ENCODE results near the gene ROBO2. TPM values are rescaled to one million over a fixed set of nuclear protein-coding genes. Genes with fewer than 3 reads are reported as not detected.

Gene ROBO2
- total and polyA plus RNA-seq, 2 experiments from 2014 or later, result 1.5 to 7.8 TPM

DNA sequence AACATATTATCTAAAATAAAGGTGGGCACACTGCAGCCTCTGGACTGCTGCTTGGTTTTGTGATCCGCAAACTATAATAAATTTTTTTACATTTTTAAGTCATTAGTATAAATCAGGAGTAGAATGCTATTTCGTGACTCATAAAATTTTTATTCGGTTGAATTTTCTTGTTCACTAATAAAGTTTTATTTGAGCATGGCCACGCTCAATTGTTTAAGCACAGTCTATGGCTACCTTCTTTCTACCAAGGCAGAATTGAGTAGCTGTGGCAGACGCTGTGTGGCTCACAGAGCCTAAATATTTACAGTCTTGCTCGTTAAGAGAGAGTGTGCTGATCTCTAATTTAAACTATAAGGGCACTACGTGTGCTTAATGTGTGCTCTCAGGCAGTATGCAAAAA is 28.9 kb downstream of the ROBO2 start (continued):
- no peak for TF ChIP-seq JUNB (IDR thresholded peaks at IDR 0.05; ENCODE audit: unreplicated experiment)
- no peak for TF ChIP-seq POLR2AphosphoS5 (IDR thresholded peaks at IDR 0.05; ENCODE audit: low read depth)
- no peak for TF ChIP-seq CREB1 (CRISPR knock-in tag; IDR thresholded peaks at IDR 0.05; ENCODE audit: low read depth)
- TF ChIP-seq, protein P1, sequence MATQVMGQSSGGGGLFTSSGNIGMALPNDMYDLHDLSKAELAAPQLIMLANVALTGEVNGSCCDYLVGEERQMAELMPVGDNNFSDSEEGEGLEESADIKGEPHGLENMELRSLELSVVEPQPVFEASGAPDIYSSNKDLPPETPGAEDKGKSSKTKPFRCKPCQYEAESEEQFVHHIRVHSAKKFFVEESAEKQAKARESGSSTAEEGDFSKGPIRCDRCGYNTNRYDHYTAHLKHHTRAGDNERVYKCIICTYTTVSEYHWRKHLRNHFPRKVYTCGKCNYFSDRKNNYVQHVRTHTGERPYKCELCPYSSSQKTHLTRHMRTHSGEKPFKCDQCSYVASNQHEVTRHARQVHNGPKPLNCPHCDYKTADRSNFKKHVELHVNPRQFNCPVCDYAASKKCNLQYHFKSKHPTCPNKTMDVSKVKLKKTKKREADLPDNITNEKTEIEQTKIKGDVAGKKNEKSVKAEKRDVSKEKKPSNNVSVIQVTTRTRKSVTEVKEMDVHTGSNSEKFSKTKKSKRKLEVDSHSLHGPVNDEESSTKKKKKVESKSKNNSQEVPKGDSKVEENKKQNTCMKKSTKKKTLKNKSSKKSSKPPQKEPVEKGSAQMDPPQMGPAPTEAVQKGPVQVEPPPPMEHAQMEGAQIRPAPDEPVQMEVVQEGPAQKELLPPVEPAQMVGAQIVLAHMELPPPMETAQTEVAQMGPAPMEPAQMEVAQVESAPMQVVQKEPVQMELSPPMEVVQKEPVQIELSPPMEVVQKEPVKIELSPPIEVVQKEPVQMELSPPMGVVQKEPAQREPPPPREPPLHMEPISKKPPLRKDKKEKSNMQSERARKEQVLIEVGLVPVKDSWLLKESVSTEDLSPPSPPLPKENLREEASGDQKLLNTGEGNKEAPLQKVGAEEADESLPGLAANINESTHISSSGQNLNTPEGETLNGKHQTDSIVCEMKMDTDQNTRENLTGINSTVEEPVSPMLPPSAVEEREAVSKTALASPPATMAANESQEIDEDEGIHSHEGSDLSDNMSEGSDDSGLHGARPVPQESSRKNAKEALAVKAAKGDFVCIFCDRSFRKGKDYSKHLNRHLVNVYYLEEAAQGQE (IDR thresholded peaks at IDR 0.05; ENCODE audit: unreplicated experiment), result no peak
- TF ChIP-seq, protein P2, sequence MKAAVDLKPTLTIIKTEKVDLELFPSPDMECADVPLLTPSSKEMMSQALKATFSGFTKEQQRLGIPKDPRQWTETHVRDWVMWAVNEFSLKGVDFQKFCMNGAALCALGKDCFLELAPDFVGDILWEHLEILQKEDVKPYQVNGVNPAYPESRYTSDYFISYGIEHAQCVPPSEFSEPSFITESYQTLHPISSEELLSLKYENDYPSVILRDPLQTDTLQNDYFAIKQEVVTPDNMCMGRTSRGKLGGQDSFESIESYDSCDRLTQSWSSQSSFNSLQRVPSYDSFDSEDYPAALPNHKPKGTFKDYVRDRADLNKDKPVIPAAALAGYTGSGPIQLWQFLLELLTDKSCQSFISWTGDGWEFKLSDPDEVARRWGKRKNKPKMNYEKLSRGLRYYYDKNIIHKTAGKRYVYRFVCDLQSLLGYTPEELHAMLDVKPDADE (IDR thresholded peaks at IDR 0.05), result no peak
- no peak for TF ChIP-seq NANOG (IDR thresholded peaks at IDR 0.05; ENCODE audit: borderline replicate concordance)
- no peak for TF ChIP-seq EZH2phosphoT487 (IDR thresholded peaks at IDR 0.05; ENCODE audit: unreplicated experiment)
- no peak for TF ChIP-seq ZNF331 (CRISPR knock-in tag; IDR thresholded peaks at IDR 0.05; ENCODE audit: low read depth)

DNA sequence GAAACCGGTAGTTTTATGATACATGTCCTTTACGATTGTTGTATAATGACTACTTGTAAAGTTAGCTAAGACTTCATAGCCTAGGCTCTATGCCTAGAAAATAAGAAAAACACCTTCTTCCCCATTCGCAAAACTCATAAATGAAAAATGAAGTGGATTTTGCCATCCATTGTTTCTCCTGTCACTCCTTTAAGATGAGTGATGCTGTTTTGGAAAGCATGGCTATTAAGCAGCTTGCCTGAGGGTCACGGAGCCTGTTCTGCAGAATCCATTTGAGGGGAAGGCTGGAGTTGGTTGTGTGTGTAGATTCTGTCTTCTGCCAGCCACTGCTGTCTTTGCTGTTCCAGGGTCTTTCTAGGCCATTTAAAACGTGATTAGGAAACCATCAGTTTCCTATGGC is 31.5 kb downstream of the ROBO2 start:
- H3K27me3 ChIP-seq (ENCODE audit: insufficient read depth), result no peaks in the 10 kb centered on the region
- ATAC-seq (no peak), DNase-seq (ENCODE audit: low spot score) (no peak)
- TF ChIP-seq ZNF331 (CRISPR knock-in tag; IDR thresholded peaks at IDR 0.05; ENCODE audit: low read depth) (no peak), JUNB (IDR thresholded peaks at IDR 0.05; ENCODE audit: unreplicated experiment) (no peak), CREB1 (CRISPR knock-in tag; IDR thresholded peaks at IDR 0.05; ENCODE audit: low read depth) (no peak), ZNF114 (CRISPR knock-in tag; IDR thresholded peaks at IDR 0.05) (no peak), EZH2phosphoT487 (IDR thresholded peaks at IDR 0.05; ENCODE audit: unreplicated experiment) (no peak), POLR2AphosphoS5 (IDR thresholded peaks at IDR 0.05; ENCODE audit: low read depth) (no peak), NANOG (IDR thresholded peaks at IDR 0.05; ENCODE audit: borderline replicate concordance) (no peak)
- TF ChIP-seq, protein P3, sequence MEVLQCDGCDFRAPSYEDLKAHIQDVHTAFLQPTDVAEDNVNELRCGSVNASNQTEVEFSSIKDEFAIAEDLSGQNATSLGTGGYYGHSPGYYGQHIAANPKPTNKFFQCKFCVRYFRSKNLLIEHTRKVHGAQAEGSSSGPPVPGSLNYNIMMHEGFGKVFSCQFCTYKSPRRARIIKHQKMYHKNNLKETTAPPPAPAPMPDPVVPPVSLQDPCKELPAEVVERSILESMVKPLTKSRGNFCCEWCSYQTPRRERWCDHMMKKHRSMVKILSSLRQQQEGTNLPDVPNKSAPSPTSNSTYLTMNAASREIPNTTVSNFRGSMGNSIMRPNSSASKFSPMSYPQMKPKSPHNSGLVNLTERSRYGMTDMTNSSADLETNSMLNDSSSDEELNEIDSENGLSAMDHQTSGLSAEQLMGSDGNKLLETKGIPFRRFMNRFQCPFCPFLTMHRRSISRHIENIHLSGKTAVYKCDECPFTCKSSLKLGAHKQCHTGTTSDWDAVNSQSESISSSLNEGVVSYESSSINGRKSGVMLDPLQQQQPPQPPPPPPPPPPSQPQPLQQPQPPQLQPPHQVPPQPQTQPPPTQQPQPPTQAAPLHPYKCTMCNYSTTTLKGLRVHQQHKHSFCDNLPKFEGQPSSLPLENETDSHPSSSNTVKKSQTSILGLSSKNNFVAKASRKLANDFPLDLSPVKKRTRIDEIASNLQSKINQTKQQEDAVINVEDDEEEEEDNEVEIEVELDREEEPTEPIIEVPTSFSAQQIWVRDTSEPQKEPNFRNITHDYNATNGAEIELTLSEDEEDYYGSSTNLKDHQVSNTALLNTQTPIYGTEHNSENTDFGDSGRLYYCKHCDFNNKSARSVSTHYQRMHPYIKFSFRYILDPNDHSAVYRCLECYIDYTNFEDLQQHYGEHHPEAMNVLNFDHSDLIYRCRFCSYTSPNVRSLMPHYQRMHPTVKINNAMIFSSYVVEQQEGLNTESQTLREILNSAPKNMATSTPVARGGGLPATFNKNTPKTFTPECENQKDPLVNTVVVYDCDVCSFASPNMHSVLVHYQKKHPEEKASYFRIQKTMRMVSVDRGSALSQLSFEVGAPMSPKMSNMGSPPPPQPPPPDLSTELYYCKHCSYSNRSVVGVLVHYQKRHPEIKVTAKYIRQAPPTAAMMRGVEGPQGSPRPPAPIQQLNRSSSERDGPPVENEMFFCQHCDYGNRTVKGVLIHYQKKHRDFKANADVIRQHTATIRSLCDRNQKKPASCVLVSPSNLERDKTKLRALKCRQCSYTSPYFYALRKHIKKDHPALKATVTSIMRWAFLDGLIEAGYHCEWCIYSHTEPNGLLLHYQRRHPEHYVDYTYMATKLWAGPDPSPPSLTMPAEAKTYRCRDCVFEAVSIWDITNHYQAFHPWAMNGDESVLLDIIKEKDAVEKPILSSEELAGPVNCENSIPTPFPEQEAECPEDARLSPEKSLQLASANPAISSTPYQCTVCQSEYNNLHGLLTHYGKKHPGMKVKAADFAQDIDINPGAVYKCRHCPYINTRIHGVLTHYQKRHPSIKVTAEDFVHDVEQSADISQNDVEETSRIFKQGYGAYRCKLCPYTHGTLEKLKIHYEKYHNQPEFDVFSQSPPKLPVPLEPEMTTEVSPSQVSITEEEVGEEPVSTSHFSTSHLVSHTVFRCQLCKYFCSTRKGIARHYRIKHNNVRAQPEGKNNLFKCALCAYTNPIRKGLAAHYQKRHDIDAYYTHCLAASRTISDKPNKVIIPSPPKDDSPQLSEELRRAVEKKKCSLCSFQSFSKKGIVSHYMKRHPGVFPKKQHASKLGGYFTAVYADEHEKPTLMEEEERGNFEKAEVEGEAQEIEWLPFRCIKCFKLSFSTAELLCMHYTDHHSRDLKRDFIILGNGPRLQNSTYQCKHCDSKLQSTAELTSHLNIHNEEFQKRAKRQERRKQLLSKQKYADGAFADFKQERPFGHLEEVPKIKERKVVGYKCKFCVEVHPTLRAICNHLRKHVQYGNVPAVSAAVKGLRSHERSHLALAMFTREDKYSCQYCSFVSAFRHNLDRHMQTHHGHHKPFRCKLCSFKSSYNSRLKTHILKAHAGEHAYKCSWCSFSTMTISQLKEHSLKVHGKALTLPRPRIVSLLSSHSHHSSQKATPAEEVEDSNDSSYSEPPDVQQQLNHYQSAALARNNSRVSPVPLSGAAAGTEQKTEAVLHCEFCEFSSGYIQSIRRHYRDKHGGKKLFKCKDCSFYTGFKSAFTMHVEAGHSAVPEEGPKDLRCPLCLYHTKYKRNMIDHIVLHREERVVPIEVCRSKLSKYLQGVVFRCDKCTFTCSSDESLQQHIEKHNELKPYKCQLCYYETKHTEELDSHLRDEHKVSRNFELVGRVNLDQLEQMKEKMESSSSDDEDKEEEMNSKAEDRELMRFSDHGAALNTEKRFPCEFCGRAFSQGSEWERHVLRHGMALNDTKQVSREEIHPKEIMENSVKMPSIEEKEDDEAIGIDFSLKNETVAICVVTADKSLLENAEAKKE (CRISPR knock-in tag; IDR thresholded peaks at IDR 0.05), result no peak
- TF ChIP-seq, protein P1 (IDR thresholded peaks at IDR 0.05; ENCODE audit: unreplicated experiment), result no peak
- H4K20me1 ChIP-seq (replicated peaks; ENCODE audit: insufficient read depth), result no peaks in the 10 kb centered on the region
- Mint-ChIP-seq H3K27me3 (ENCODE audit: insufficient read depth, low read depth, poor library complexity) (peaks cover 4% of the 10 kb centered on the region), H3K36me3 (ENCODE audit: low read depth) (no peaks in the 10 kb centered on the region), H3K4me1 (peaks cover 44% of the 10 kb centered on the region), H3K9me3 (no peaks in the 10 kb centered on the region), H3K4me3 (no peak overlapping the region), H3K27ac (no peak overlapping the region)
- H3K4me1 ChIP-seq (ENCODE audit: insufficient read depth), result peaks cover 35% of the 10 kb centered on the region
- no peaks in the 10 kb centered on the region for H3K79me2 ChIP-seq (replicated peaks; ENCODE audit: insufficient read depth)
- peak overlapping the region; percentile 36; the same call in 1 of the 2 replicates for H2AFZ ChIP-seq
- H3K27ac ChIP-seq (ENCODE audit: low read depth), result no peak overlapping the region
- H3F3A ChIP-seq (replicated peaks; ENCODE audit: low read depth), result no peaks in the 10 kb centered on the region
- H3K4me3 ChIP-seq, result no peak overlapping the region
- H3K9me2 ChIP-seq (ENCODE audit: insufficient read depth), result no peaks in the 10 kb centered on the region
- H3K4me2 ChIP-seq, result peak overlapping the region; percentile 24; the same call in 1 of the 2 replicates
- no peaks in the 10 kb centered on the region for H3K36me3 ChIP-seq (ENCODE audit: insufficient read depth)
